K562 (cell line): Measurements from ENCODE around the gene SDK1. TPM values are rescaled to one million over a fixed set of nuclear protein-coding genes. Genes with fewer than 3 reads are reported as not detected.

ENCODE experiments used
- ATAC-seq: fragments of 200-7000 bp; cut with Tn5 transposase; 3 replicates; pipeline ENCODE4 v1.9.1; 2020; ENCODE audit warnings: moderate library complexity
- BruUV-seq: library from RNA; stranded (reverse); fragments of 400-500 nt; replicated peaks from 2 replicates; lab custom pipeline; 2021; lab: Mats Ljungman, UMichigan
- CTCF ChIA-PET: fragments of 300-600 bp; formaldehyde crosslinking; extraction: SDS; loops from one replicate; lab custom pipeline; 2021; ENCODE audit warnings: low intra/inter-chr PET ratio; lab: Yijun Ruan, JAX
- POLR2A ChIA-PET: fragments of 300-600, 350-650 bp; sonication (Branson Sonifier 250); formaldehyde crosslinking; extraction: SDS; loops from one replicate; lab custom pipeline; 2021; ENCODE audit warnings: antibody characterized with exemption, inconsistent platforms; lab: Yijun Ruan, JAX
- DNase-seq, 4 experiments: peaks; one replicate each; pipeline versions ENCODE4 v3.0.0 to v3.0.0-alpha.2; 2011 to 2018; ENCODE audit warnings: low spot score in 3 of 4, mixed read lengths in 3 of 4; ENCODE audit errors: extremely low read depth in 1 of 4
- FAIRE-seq: peaks from 2 replicates; lab custom pipeline; 2011; peaks lifted over from hg19 to GRCh38; lab: Jason Lieb, UNC
- H2AFZ ChIP-seq: 2 replicates; pipeline ENCODE4 v1.6.0; 2011; ENCODE audit warnings: low read depth, low read length, control low read depth, inconsistent platforms
- H3K27ac ChIP-seq: fragments of 200-600 bp; 3 replicates; pipeline ENCODE4 v1.8.0; 2011; ENCODE audit warnings: low read depth, mild to moderate bottlenecking, control low read depth, inconsistent platforms, low read length, moderate library complexity, mixed read lengths; ENCODE audit errors: extremely low read depth
- H3K27me3 ChIP-seq, 2 experiments: fragments of 300-600 bp in 1 of 2; 2 replicates in 1 of 2; 3 replicates in 1 of 2; pipeline versions ENCODE4 v1.6.0 to v1.8.0; 2011; ENCODE audit warnings: inconsistent platforms in 2 of 2, low read length in 2 of 2, mild to moderate bottlenecking in 1 of 2, mixed read lengths in 1 of 2, moderate library complexity in 1 of 2; ENCODE audit not compliant: control insufficient read depth in 2 of 2, insufficient read depth in 2 of 2
- H3K36me3 ChIP-seq: fragments of 300-600 bp; 3 replicates; pipeline ENCODE4 v1.8.0; 2011; ENCODE audit warnings: mild to moderate bottlenecking, low read length, inconsistent platforms; ENCODE audit not compliant: control insufficient read depth, insufficient read depth
- H3K4me1 ChIP-seq, 2 experiments: fragments of 200-600 bp in 1 of 2; replicated peaks in 1 of 2; 2 replicates in 1 of 2; 3 replicates in 1 of 2; pipeline versions ENCODE4 v1.5.1 to v1.8.0; 2011; ENCODE audit warnings: inconsistent platforms in 2 of 2, low read length in 2 of 2, mild to moderate bottlenecking in 1 of 2, mixed read lengths in 1 of 2, moderate library complexity in 1 of 2; ENCODE audit not compliant: control insufficient read depth in 2 of 2, insufficient read depth in 2 of 2
- H3K4me2 ChIP-seq: 2 replicates; pipeline ENCODE4 v1.6.1; 2011; ENCODE audit warnings: low read length, control low read depth, inconsistent platforms, mixed read lengths; ENCODE audit not compliant: insufficient read depth
- H3K4me3 ChIP-seq: fragments of 200-600 bp; sonication (generic), shearing (Covaris generic); 2 replicates; pipeline ENCODE4 v1.5.1; 2016; ENCODE audit warnings: control low read depth, inconsistent platforms
- H3K79me2 ChIP-seq: fragments of 200-600 bp; 3 replicates; pipeline ENCODE4 v1.8.0; 2011; ENCODE audit warnings: low read length, inconsistent platforms; ENCODE audit not compliant: control insufficient read depth, insufficient read depth
- H3K9ac ChIP-seq, 2 experiments: 2 replicates each; pipeline versions ENCODE4 v1.6.0 to v1.6.1; 2011; ENCODE audit warnings: low read depth in 2 of 2, low read length in 2 of 2, control low read depth in 1 of 2, inconsistent platforms in 1 of 2, mild to moderate bottlenecking in 1 of 2, mixed read lengths in 1 of 2; ENCODE audit not compliant: insufficient read depth in 1 of 2
- H3K9me1 ChIP-seq: one replicate; pipeline ENCODE4 v1.6.0; 2011; ENCODE audit warnings: inconsistent platforms, mild to moderate bottlenecking, low read length, moderate library complexity; ENCODE audit not compliant: control insufficient read depth, insufficient read depth
- H3K9me3 ChIP-seq: replicated peaks from 2 replicates; pipeline ENCODE4 v1.5.1; 2011; ENCODE audit warnings: low read depth, low read length, inconsistent platforms; ENCODE audit not compliant: control insufficient read depth, insufficient read depth
- H4K20me1 ChIP-seq: replicated peaks from 2 replicates; pipeline ENCODE4 v1.6.1; 2011; ENCODE audit warnings: low read length, inconsistent platforms, mixed read lengths; ENCODE audit not compliant: control insufficient read depth, insufficient read depth
- CREM ChIP-seq: IDR thresholded peaks from 2 replicates; pipeline ENCODE4 v1.6.1; 2014; ENCODE audit warnings: antibody characterized with exemption, low read depth
- CXXC5 ChIP-seq: fragments of 250-450 bp; sonication (Bioruptor Pico); IDR thresholded peaks from 2 replicates; pipeline ENCODE4 v1.8.0; 2022; ENCODE audit warnings: inconsistent platforms, mild to moderate bottlenecking, moderate library complexity
- EP300 ChIP-seq: IDR thresholded peaks from 2 replicates; pipeline ENCODE4 v1.6.1; 2012; ENCODE audit warnings: low read length, improper control_type of control experiment
- EP400 ChIP-seq: fragments of 450-650 bp; IDR thresholded peaks from 2 replicates; pipeline ENCODE4 v1.6.1; 2017; ENCODE audit warnings: antibody characterized with exemption, mild to moderate bottlenecking, moderate library complexity
- ETS2 ChIP-seq: IDR thresholded peaks from 2 replicates; pipeline ENCODE4 v1.6.1; 2016; ENCODE audit warnings: borderline replicate concordance, missing genetic modification characterization, mild to moderate bottlenecking, moderate library complexity, missing compliant biosample characterization; ENCODE audit not compliant: poor library complexity, severe bottlenecking
- MTF1 ChIP-seq: fragments of 250-450 bp; sonication (Bioruptor Pico); IDR thresholded peaks from 2 replicates; pipeline ENCODE4 v1.9.0; 2021; ENCODE audit warnings: moderate library complexity, mild to moderate bottlenecking, inconsistent platforms, borderline replicate concordance
- PCBP1 ChIP-seq: fragments of 200-400 bp; formaldehyde crosslinking; IDR thresholded peaks from 2 replicates; pipeline ENCODE4 v1.6.1; 2018; ENCODE audit warnings: mild to moderate bottlenecking, low read depth, low read length; ENCODE audit not compliant: poor library complexity, severe bottlenecking
- SIX5 ChIP-seq, 2 experiments: IDR thresholded peaks; 2 replicates each; pipeline ENCODE4 v1.6.1; 2011; ENCODE audit warnings: low read length in 2 of 2, borderline replicate concordance in 1 of 2, low read depth in 1 of 2, mild to moderate bottlenecking in 1 of 2, moderate library complexity in 1 of 2; ENCODE audit not compliant: insufficient read depth in 1 of 2
- TCFL5 ChIP-seq: fragments of 250-450 bp; sonication (Bioruptor Pico); conservative IDR thresholded peaks from 2 replicates; pipeline ENCODE4 v1.6.1; 2021; ENCODE audit warnings: mild to moderate bottlenecking, moderate library complexity, matching md5 sums
- THAP12 ChIP-seq: fragments of 250-450 bp; sonication (Bioruptor Pico); IDR thresholded peaks from 2 replicates; pipeline ENCODE4 v1.9.0; 2021; ENCODE audit warnings: mild to moderate bottlenecking, inconsistent platforms
- ZNF324 ChIP-seq: fragments of 250-450 bp; sonication (Bioruptor Pico); IDR thresholded peaks from 2 replicates; pipeline ENCODE4 v1.4.0; 2020; ENCODE audit warnings: mild to moderate bottlenecking
- WGBS: fragments of 100-300 bp; shearing (Covaris generic); methylation state at CpG from one replicate; pipeline ENCODE4 v1.1.6; 2016; ENCODE audit warnings: low coverage, mixed read lengths; ENCODE audit not compliant: insufficient coverage; ENCODE audit errors: missing lambda C conversion rate; 5-methylcytosine and 5-hydroxymethylcytosine counted together
- in situ Hi-C: fragments of 300-500 bp; cut with MboI; formaldehyde crosslinking; loops from 4 replicates; pipeline ENCODE4 v1.15.0; 2018; ENCODE audit warnings: inconsistent platforms, mixed read lengths
- intact Hi-C: fragments of 100-400 bp; cut with micrococcal nuclease; formaldehyde crosslinking; loops from 2 replicates; pipeline ENCODE4 v1.14.2; 2022
- polyA plus RNA-seq, 8 experiments: library from polyadenylated mRNA; depleted of rRNA in 4 of 8; stranded (reverse) in 5 of 8; unstranded in 3 of 8; fragments of >200 nt; fragmentation: Nextera tagmentation in 2 of 8; fragmentation: Illumina TruSeq in 1 of 8; extraction: Ambion mirVana in 2 of 8; extraction: Trizol in 1 of 8; gene quantifications; 2 replicates each; pipeline versions ENCODE4 v1.2.1 to v1.2.3, GENCODE V29; 2011 to 2014; ENCODE audit warnings: inconsistent platforms in 1 of 8, missing spikeins in 1 of 8
- total RNA-seq, 7 experiments: library from RNA; depleted of rRNA in 6 of 7; stranded (reverse); fragments of >200 nt in 6 of 7; fragmentation: Illumina TruSeq in 2 of 7; extraction: Trizol in 2 of 7; gene quantifications; 2 replicates each; pipeline versions ENCODE4 v1.2.1 to v1.2.3, GENCODE V29; 2011 to 2021; ENCODE audit warnings: low replicate concordance in 1 of 7
- TF ChIP-seq, protein P1 (sequence below), 2 experiments: IDR thresholded peaks; 2 replicates each; pipeline ENCODE4 v1.6.1; 2012; ENCODE audit warnings: improper control_type of control experiment in 2 of 2, low read depth in 2 of 2, low read length in 2 of 2, borderline replicate concordance in 1 of 2
- TF ChIP-seq, protein P2 (sequence below): sonication (generic); formaldehyde crosslinking; IDR thresholded peaks from 2 replicates; pipeline ENCODE4 v1.8.0; 2023; ENCODE audit warnings: mild to moderate bottlenecking, missing genetic modification reagents

SDK1 gene
- total and polyA plus RNA-seq, 9 of the 15 experiments (the other 6 are each of a cell fraction or from before 2014, with no cell fraction given) = 0.16 TPM; not detected in 8

GRCh38 chr7:3540456-3541220, 239.6 kb downstream of the SDK1 start:
- BruUV-seq = no TSS peak
- Histone ChIP-seq H3K4me3 (no peak overlapping the region), H3K27ac (no peak overlapping the region), H3K9me1 (no peaks in the 10 kb centered on the region), H4K20me1 (no peaks in the 10 kb centered on the region), H3K9ac (no peak overlapping the region), H3K79me2 (no peaks in the 10 kb centered on the region), H3K4me1 (no peaks in the 10 kb centered on the region), H3K27me3 (no peaks in the 10 kb centered on the region; a peak in 2 of 5 replicates), H2AFZ (no peak overlapping the region), H3K4me2 (no peak overlapping the region), H3K36me3 (no peaks in the 10 kb centered on the region), H3K9me3 (no peaks in the 10 kb centered on the region)
- ATAC-seq = no peak
- in situ Hi-C loops = no loop called here
- POLR2A ChIA-PET = no interaction called here
- CTCF ChIA-PET = no interaction called here
- no peak for DNase-seq
- intact Hi-C loops = no loop called here
- no peak for FAIRE-seq
- TF ChIP-seq CREM (no peak), TCFL5 (CRISPR knock-in tag) (no peak), PCBP1 (no peak), ZNF324 (no peak), THAP12 (CRISPR knock-in tag) (no peak), ETS2 (tag) (no peak), SIX5 (IDR thresholded peaks at IDR 0.05; ENCODE audit: borderline replicate concordance in 1 of 2, insufficient read depth in 1 of 2, low read depth in 1 of 2, low read length in 2 of 2) (no peak), MTF1 (no peak), EP400 (no peak), EP300 (no peak), CXXC5 (no peak)
- TF ChIP-seq, protein P1, sequence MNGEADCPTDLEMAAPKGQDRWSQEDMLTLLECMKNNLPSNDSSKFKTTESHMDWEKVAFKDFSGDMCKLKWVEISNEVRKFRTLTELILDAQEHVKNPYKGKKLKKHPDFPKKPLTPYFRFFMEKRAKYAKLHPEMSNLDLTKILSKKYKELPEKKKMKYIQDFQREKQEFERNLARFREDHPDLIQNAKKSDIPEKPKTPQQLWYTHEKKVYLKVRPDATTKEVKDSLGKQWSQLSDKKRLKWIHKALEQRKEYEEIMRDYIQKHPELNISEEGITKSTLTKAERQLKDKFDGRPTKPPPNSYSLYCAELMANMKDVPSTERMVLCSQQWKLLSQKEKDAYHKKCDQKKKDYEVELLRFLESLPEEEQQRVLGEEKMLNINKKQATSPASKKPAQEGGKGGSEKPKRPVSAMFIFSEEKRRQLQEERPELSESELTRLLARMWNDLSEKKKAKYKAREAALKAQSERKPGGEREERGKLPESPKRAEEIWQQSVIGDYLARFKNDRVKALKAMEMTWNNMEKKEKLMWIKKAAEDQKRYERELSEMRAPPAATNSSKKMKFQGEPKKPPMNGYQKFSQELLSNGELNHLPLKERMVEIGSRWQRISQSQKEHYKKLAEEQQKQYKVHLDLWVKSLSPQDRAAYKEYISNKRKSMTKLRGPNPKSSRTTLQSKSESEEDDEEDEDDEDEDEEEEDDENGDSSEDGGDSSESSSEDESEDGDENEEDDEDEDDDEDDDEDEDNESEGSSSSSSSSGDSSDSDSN (IDR thresholded peaks at IDR 0.05; ENCODE audit: borderline replicate concordance in 1 of 2, low read depth in 2 of 2, low read length in 2 of 2) = no peak
- TF ChIP-seq, protein P2, sequence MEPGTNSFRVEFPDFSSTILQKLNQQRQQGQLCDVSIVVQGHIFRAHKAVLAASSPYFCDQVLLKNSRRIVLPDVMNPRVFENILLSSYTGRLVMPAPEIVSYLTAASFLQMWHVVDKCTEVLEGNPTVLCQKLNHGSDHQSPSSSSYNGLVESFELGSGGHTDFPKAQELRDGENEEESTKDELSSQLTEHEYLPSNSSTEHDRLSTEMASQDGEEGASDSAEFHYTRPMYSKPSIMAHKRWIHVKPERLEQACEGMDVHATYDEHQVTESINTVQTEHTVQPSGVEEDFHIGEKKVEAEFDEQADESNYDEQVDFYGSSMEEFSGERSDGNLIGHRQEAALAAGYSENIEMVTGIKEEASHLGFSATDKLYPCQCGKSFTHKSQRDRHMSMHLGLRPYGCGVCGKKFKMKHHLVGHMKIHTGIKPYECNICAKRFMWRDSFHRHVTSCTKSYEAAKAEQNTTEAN (CRISPR knock-in tag) = no peak
- 0% methylated on average over 5 of the region's 5 CpGs for WGBS
